Lower leg skin (tissue), 3 donors: ENCODE data around the gene NECAB2.

Experiments
- POLR2A ChIP-seq, 2 donors: fragments of 450-650 bp; IDR thresholded peaks; one replicate each; pipeline ENCODE4 v1.6.1; 2016 to 2017; ENCODE audit warnings: antibody characterized with exemption in 2 of 2, mild to moderate bottlenecking in 1 of 2, moderate library complexity in 1 of 2
- TF ChIP-seq, protein P1 (sequence below), 3 donors: fragments of 450-650 bp; IDR thresholded peaks; one replicate each; pipeline ENCODE4 v1.5.1; 2016; ENCODE audit warnings: antibody characterized with exemption in 3 of 3, mild to moderate bottlenecking in 3 of 3, moderate library complexity in 2 of 3

- TF ChIP-seq, protein P1, sequence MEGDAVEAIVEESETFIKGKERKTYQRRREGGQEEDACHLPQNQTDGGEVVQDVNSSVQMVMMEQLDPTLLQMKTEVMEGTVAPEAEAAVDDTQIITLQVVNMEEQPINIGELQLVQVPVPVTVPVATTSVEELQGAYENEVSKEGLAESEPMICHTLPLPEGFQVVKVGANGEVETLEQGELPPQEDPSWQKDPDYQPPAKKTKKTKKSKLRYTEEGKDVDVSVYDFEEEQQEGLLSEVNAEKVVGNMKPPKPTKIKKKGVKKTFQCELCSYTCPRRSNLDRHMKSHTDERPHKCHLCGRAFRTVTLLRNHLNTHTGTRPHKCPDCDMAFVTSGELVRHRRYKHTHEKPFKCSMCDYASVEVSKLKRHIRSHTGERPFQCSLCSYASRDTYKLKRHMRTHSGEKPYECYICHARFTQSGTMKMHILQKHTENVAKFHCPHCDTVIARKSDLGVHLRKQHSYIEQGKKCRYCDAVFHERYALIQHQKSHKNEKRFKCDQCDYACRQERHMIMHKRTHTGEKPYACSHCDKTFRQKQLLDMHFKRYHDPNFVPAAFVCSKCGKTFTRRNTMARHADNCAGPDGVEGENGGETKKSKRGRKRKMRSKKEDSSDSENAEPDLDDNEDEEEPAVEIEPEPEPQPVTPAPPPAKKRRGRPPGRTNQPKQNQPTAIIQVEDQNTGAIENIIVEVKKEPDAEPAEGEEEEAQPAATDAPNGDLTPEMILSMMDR (IDR thresholded peaks at IDR 0.05): no peak
- no peak for TF ChIP-seq POLR2A (IDR thresholded peaks at IDR 0.05)
Observed at GRCh38 chr16:84022644-84023043, 54.6 kb downstream of the NECAB2 start.
